ENCODE measurements around the gene SBF2. TPM values are rescaled to one million over a fixed set of nuclear protein-coding genes. Genes with fewer than 3 reads are reported as not detected.

Gene SBF2
- total RNA-seq, 4 donors from 2014 or later, result 42.3 to 106 (median 45.3) TPM

- Histone ChIP-seq H3K4me3 (no peak overlapping the region), H3K27me3 (no peaks in the 10 kb centered on the region), H3K27ac (no peak overlapping the region), H3K4me1 (no peaks in the 10 kb centered on the region), H3K36me3 (peaks cover 28% of the 10 kb centered on the region), H3K9me3 (no peaks in the 10 kb centered on the region)
- TF ChIP-seq, protein P1, sequence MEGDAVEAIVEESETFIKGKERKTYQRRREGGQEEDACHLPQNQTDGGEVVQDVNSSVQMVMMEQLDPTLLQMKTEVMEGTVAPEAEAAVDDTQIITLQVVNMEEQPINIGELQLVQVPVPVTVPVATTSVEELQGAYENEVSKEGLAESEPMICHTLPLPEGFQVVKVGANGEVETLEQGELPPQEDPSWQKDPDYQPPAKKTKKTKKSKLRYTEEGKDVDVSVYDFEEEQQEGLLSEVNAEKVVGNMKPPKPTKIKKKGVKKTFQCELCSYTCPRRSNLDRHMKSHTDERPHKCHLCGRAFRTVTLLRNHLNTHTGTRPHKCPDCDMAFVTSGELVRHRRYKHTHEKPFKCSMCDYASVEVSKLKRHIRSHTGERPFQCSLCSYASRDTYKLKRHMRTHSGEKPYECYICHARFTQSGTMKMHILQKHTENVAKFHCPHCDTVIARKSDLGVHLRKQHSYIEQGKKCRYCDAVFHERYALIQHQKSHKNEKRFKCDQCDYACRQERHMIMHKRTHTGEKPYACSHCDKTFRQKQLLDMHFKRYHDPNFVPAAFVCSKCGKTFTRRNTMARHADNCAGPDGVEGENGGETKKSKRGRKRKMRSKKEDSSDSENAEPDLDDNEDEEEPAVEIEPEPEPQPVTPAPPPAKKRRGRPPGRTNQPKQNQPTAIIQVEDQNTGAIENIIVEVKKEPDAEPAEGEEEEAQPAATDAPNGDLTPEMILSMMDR (IDR thresholded peaks at IDR 0.05), result no peak
- WGBS, result 93% methylated on average over 2 of the region's 2 CpGs
- DNase-seq (ENCODE audit: low spot score in 2 of 2), result no peak
These were observed 438.3 kb downstream of the SBF2 start for GRCh38 chr11:9855579-9856287.

DNA sequence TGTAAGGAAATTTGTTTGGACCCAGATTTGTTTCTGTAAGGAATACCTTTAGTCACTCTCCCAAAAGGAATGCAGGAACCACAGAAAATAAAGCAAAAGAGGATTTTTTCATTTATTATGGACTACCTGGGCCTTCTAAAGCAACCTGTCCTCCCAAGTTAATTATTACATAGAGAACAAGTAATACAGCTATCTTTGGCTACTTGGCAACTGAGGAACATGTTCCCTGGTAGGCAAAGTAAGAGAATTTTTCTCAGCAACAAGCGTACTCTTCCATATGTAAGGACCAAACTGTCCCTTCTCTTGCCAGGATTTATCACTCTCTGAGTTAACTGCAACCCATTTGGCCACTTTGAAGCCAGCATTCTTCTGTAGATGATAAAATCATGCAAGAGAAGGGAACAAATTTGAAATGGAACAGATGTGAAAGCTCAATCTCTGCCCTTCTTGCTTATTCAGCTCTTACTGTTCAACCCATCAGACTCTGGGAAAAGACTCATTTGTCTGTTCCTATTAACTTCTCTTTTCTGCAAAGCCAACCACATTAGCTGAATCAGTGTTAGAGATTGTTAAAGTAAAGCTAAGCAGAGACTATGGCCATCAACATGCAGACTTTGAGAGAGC, 440.0 kb downstream of the SBF2 start:
- DNase-seq (ENCODE audit: low spot score in 2 of 2), result no peak
- 87% methylated on average over 1 of the region's 1 CpG for WGBS
- Histone ChIP-seq H3K9me3 (no peaks in the 10 kb centered on the region), H3K27me3 (no peaks in the 10 kb centered on the region), H3K4me1 (no peaks in the 10 kb centered on the region), H3K27ac (no peak overlapping the region), H3K4me3 (no peak overlapping the region), H3K36me3 (peaks cover 42% of the 10 kb centered on the region)
- no peak for TF ChIP-seq POLR2A (IDR thresholded peaks at IDR 0.05)
- no peak for TF ChIP-seq EP300 (IDR thresholded peaks at IDR 0.05)
- no peak for TF ChIP-seq POLR2AphosphoS5 (IDR thresholded peaks at IDR 0.05)
- TF ChIP-seq, protein P1 (IDR thresholded peaks at IDR 0.05), result no peak

DNA sequence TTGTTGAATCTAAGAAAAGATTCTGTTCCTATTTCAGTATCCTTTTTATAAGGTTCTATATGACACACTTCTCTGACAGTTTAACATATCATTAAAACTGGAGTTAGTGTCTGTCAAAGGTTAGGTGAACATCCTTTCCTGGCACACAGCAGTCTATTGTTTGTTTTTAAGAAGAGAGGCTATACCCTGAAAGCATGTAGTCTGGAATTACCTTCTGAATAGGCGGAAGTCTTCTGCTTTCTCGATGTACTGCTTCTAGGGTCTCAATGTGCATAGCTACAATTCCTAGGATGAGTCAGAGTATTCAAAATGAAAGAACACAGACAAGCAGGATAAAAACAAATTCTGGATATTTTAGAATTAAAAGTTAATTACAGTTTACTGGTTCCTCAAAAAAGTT, 441.6 kb downstream of the SBF2 start:
- H3K36me3 ChIP-seq, result peaks cover 51% of the 10 kb centered on the region

GRCh38 chr11:9851366-9851765, 442.7 kb downstream of the SBF2 start:
- H3K27me3 ChIP-seq, result no peaks in the 10 kb centered on the region

More for the DNA sequence above, 441.6 kb downstream of the SBF2 start:
- TF ChIP-seq EP300 (IDR thresholded peaks at IDR 0.05), result no peak
- no peak for TF ChIP-seq POLR2A (IDR thresholded peaks at IDR 0.05)
- Histone ChIP-seq H3K4me1 (no peaks in the 10 kb centered on the region), H3K27ac (no peak overlapping the region), H3K27me3 (no peaks in the 10 kb centered on the region), H3K4me3 (no peak overlapping the region), H3K9me3 (no peaks in the 10 kb centered on the region)
- WGBS, result 86% methylated on average over 2 of the region's 2 CpGs
- DNase-seq (ENCODE audit: low spot score in 2 of 2), result no peak

GRCh38 chr11:9850224-9850895, 443.7 kb downstream of the SBF2 start:
- 90% methylated on average over 1 of the region's 1 CpG for WGBS
- no peaks in the 10 kb centered on the region for H3K9me3 ChIP-seq
- DNase-seq (ENCODE audit: low spot score in 2 of 2), result no peak
- H3K27me3 ChIP-seq, result no peaks in the 10 kb centered on the region
- no peak for TF ChIP-seq POLR2A (IDR thresholded peaks at IDR 0.05)
- TF ChIP-seq, protein P1 (IDR thresholded peaks at IDR 0.05), result no peak
- no peak for TF ChIP-seq POLR2AphosphoS5 (IDR thresholded peaks at IDR 0.05)
- TF ChIP-seq EP300 (IDR thresholded peaks at IDR 0.05), result no peak
- H3K27ac ChIP-seq, result no peak overlapping the region
- peaks cover 58% of the 10 kb centered on the region for H3K36me3 ChIP-seq
- H3K4me3 ChIP-seq, result no peak overlapping the region
- H3K4me1 ChIP-seq, result no peaks in the 10 kb centered on the region

More at GRCh38 chr11:9851366-9851765, 442.7 kb downstream of the SBF2 start:
- Histone ChIP-seq H3K4me3 (no peak overlapping the region), H3K27ac (no peak overlapping the region), H3K9me3 (no peaks in the 10 kb centered on the region), H3K36me3 (peaks cover 57% of the 10 kb centered on the region), H3K4me1 (no peaks in the 10 kb centered on the region)
- DNase-seq (ENCODE audit: low spot score in 2 of 2), result no peak
- WGBS, result 73% methylated on average over 4 of the region's 4 CpGs
- TF ChIP-seq POLR2A (IDR thresholded peaks at IDR 0.05) (no peak), POLR2AphosphoS5 (IDR thresholded peaks at IDR 0.05) (no peak)

DNA sequence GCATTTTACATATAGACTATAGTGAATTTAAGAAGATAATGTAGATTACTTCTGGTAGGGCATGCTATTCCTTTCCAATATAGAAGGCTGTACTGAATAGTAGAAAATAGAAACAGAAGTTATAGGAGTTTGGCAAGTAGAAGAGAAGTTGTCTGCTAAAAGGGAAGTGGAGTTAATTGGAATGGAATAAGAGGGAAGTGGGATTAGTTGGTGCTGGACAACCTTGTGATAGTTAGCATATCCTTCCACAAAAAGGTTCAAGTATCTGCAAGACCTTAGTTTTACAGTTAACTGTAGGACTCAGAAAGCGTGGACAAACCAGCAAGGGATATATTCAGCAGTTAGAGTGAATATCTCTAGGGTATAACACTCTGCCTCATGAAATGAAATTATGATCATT, 444.6 kb downstream of the SBF2 start:
- TF ChIP-seq POLR2A (IDR thresholded peaks at IDR 0.05) (no peak), POLR2AphosphoS5 (IDR thresholded peaks at IDR 0.05) (no peak)
- H3K4me3 ChIP-seq, result no peak overlapping the region

More for the DNA sequence above, 444.6 kb downstream of the SBF2 start:
- H3K27me3 ChIP-seq, result no peaks in the 10 kb centered on the region
- no peaks in the 10 kb centered on the region for H3K4me1 ChIP-seq
- no peaks in the 10 kb centered on the region for H3K9me3 ChIP-seq
- H3K36me3 ChIP-seq, result peaks cover 56% of the 10 kb centered on the region
- no peak overlapping the region for H3K27ac ChIP-seq
- WGBS, result 93% methylated on average over 1 of the region's 1 CpG
- no peak for DNase-seq (ENCODE audit: low spot score in 2 of 2)
